GM19193 (cell line): Measurements from ENCODE around the gene AUP1.

Experiments
- POLR2A ChIP-seq: IDR thresholded peaks from 4 replicates; pipeline ENCODE4 v1.6.1; 2011; ENCODE audit not compliant: insufficient read depth, insufficient read length; ENCODE audit errors: extremely low read depth

AUP1 gene

GRCh38 chr2:74551530-74551929 lies 22.0 kb upstream of the AUP1 start:
- no peak for TF ChIP-seq POLR2A

GRCh38 chr2:74550231-74550630 lies 20.7 kb upstream of the AUP1 start:
- TF ChIP-seq POLR2A: no peak

GRCh38 chr2:74548900-74549826 lies 19.7 kb upstream of the AUP1 start:
- TF ChIP-seq POLR2A: peak; percentile 53

- no peak for TF ChIP-seq POLR2A
Measured at GRCh38 chr2:74548285-74548899, 18.9 kb upstream of the AUP1 start.

DNA sequence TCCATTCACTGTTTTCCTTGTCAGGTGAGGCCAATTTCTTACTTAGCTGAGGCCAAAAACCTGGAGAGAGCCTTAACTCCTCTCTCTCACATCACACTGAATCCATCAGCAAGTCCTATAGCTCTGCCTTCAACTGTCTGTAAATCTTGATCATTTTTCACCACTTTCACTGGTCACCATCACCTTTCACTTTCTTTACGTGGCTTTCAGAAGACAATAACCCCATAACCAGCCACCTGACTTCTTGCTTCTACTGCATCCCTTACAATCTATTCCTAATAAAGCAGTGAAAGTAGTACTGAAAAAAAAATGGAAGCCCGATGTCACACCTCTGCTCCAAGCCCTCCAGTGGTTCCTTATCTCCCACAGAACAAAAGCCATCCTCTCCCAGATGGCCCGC lies 16.5 kb upstream of the AUP1 start:
- TF ChIP-seq POLR2A: no peak

DNA sequence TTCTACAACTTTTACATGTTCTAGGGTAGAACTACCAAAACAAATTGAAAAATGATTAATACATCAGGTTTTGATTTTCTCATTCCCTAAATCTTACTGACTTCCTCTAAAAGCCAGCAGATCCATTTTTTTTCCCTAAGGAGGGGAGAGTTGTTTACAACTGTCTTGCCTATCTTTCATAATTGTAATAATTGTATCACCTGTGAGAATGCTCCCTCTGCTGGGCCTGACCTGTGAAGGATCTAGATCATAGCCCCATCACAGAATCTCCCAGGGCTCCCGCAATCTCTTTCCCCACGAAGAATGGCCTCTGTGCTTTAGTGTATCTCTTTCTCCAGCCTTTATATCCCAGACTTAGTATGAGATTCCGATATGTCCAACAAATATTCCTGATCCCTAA lies 15.1 kb upstream of the AUP1 start:
- no peak for TF ChIP-seq POLR2A

GRCh38 chr2:74542978-74543377 lies 13.5 kb upstream of the AUP1 start:
- TF ChIP-seq POLR2A: no peak

- TF ChIP-seq POLR2A: no peak
Measured at GRCh38 chr2:74540291-74540690, 10.8 kb upstream of the AUP1 start.

DNA sequence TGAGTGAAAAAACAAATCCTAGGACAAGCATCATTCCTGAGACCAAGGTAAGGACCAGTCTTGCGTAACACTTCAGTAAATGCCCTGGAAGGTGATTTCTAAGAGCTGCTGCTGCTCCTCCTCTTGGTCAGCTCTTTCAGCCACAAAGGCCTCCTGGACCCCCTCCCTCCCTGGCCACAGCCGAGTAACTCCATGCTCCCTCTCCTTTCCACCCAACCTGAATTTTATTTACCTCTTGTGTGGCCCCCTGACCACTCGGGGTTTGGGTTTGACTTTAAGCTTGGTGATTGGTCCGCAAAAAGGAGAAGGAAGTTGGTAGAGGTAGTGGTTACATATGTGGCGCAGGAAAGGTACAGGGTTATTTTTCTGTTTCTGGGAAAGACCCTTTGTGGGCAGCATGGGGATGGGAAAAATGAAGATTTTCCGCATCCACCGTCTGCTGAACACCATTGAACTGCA lies 9.4 kb upstream of the AUP1 start:
- no peak for TF ChIP-seq POLR2A

GRCh38 chr2:74537140-74537539 lies 7.6 kb upstream of the AUP1 start:
- no peak for TF ChIP-seq POLR2A

GRCh38 chr2:74536166-74536950 lies 6.9 kb upstream of the AUP1 start:
- TF ChIP-seq POLR2A: no peak

- TF ChIP-seq POLR2A: no peak
Measured at GRCh38 chr2:74535440-74535965, 6.0 kb upstream of the AUP1 start.

DNA sequence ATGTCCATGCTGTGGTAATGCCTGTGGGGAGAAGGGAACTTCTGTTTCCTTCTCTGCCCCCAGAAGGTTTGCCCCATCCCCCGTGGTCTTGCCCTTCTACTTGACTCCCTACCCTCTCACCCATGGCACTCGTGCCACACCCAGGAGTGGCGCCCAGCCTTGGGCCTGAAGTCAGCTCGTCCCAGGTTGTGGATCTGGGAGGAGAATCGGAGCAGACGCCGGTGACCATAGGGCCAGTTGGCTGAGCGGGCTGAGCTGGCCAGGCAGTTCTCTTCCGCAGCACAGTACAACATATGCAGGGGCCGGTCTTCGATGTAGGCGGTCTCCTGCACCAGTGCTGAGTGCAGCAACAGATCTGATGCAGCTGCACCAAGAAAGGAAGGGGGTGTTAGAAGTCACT lies 4.9 kb upstream of the AUP1 start:
- TF ChIP-seq POLR2A: no peak

DNA sequence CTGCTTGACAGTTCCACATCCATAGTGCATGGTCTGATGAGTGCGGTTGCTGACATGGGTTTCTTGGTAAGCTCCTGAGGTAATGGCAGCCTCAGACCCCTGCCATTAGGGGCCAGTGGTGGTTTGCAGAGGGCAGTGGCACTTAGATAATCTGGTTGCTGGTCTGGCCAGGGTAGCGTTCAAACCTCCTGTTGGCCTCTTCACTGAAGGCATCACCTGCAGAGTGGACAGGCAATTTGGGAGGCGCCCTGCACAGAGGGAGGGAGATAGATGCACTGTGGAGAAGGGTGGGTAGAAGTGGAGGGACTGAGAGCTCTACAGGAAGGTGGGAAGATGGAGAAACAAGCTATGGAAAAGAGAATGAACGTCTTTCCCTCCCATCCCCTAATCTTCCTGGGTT lies 4.0 kb upstream of the AUP1 start:
- TF ChIP-seq POLR2A: no peak

- no peak for TF ChIP-seq POLR2A
Measured at GRCh38 chr2:74532222-74532621, 2.7 kb upstream of the AUP1 start.

- no peak for TF ChIP-seq POLR2A
Measured at GRCh38 chr2:74531666-74532065, 2.2 kb upstream of the AUP1 start.
